HepG2 (cell line): ENCODE results near the gene SAPCD1. TPM values are rescaled to one million over a fixed set of nuclear protein-coding genes. Genes with fewer than 3 reads are reported as not detected.

Experiments used
- ASH2L ChIP-seq: fragments of 300-600, 200-600 bp; sonication (generic); IDR thresholded peaks from 2 replicates; pipeline ENCODE4 v1.7.0; 2017; ENCODE audit warnings: low read depth, mild to moderate bottlenecking, moderate library complexity, mixed read lengths, low read length; ENCODE audit not compliant: insufficient read length
- KAT2B ChIP-seq: fragments of 150-350 bp; IDR thresholded peaks from 2 replicates; pipeline ENCODE4 v1.6.1; 2014; ENCODE audit warnings: low read depth, low read length, borderline replicate concordance
- TOE1 ChIP-seq: sonication (generic); formaldehyde crosslinking; IDR thresholded peaks from 2 replicates; pipeline ENCODE4 v1.4.0; 2020; ENCODE audit warnings: mild to moderate bottlenecking, missing genetic modification reagents
- ZBTB26 ChIP-seq: IDR thresholded peaks from 2 replicates; pipeline ENCODE4 v1.6.1; 2016; ENCODE audit warnings: missing compliant biosample characterization, missing genetic modification reagents, borderline replicate concordance
- ZBTB3 ChIP-seq: sonication (generic); formaldehyde crosslinking; IDR thresholded peaks from 2 replicates; pipeline ENCODE4 v1.4.0; 2020; ENCODE audit warnings: low read depth, mild to moderate bottlenecking, moderate library complexity, missing genetic modification reagents, borderline replicate concordance
- ZBTB4 ChIP-seq: sonication (generic); formaldehyde crosslinking; IDR thresholded peaks from 2 replicates; pipeline ENCODE4 v1.4.0; 2020; ENCODE audit warnings: missing genetic modification reagents, mild to moderate bottlenecking, borderline replicate concordance
- ZBTB42 ChIP-seq: sonication (generic); formaldehyde crosslinking; IDR thresholded peaks from 2 replicates; pipeline ENCODE4 v1.5.0; 2020; ENCODE audit warnings: mild to moderate bottlenecking, missing genetic modification reagents
- ZFP41 ChIP-seq: sonication (generic); formaldehyde crosslinking; IDR thresholded peaks from 2 replicates; pipeline ENCODE4 v1.4.0; 2020; ENCODE audit warnings: mild to moderate bottlenecking, missing genetic modification reagents, borderline replicate concordance
- ZGPAT ChIP-seq: IDR thresholded peaks from 2 replicates; pipeline ENCODE4 v1.6.1; 2016; ENCODE audit warnings: mild to moderate bottlenecking
- ZNF230 ChIP-seq: sonication (generic); formaldehyde crosslinking; IDR thresholded peaks from 2 replicates; pipeline ENCODE4 v1.4.0; 2020; ENCODE audit warnings: mild to moderate bottlenecking, missing genetic modification reagents
- ZNF570 ChIP-seq: sonication (generic); formaldehyde crosslinking; IDR thresholded peaks from 2 replicates; pipeline ENCODE4 v1.4.0; 2020; ENCODE audit warnings: mild to moderate bottlenecking, missing genetic modification reagents, borderline replicate concordance
- ZNF577 ChIP-seq: sonication (generic); formaldehyde crosslinking; IDR thresholded peaks from 2 replicates; pipeline ENCODE4 v1.4.0; 2020; ENCODE audit warnings: mild to moderate bottlenecking, low read depth, missing genetic modification reagents, borderline replicate concordance
- polyA plus RNA-seq, 8 experiments: library from polyadenylated mRNA; depleted of rRNA in 3 of 8; stranded (reverse) in 7 of 8; unstranded in 1 of 8; fragments of >200 nt; fragmentation: Illumina TruSeq in 4 of 8; extraction: Trizol in 4 of 8; gene quantifications; 2 replicates each; pipeline versions ENCODE4 v1.2.1 to v1.2.3, GENCODE V29; 2011 to 2016; ENCODE audit warnings: low read depth in 4 of 8, missing spikeins in 1 of 8, mixed read lengths in 1 of 8; ENCODE audit not compliant: insufficient read depth in 1 of 8
- total RNA-seq, 5 experiments: library from RNA; depleted of rRNA; stranded (reverse); fragments of >200 nt; fragmentation: Illumina TruSeq; extraction: Trizol; gene quantifications; 2 replicates each; pipeline ENCODE4 v1.2.3, GENCODE V29; 2016; ENCODE audit warnings: low read depth in 1 of 5
- TF ChIP-seq, protein P1 (sequence below): sonication (generic); formaldehyde crosslinking; IDR thresholded peaks from 2 replicates; pipeline ENCODE4 v1.4.0; 2020; ENCODE audit warnings: mild to moderate bottlenecking, missing genetic modification reagents

Gene SAPCD1
- total and polyA plus RNA-seq, 2 of the 13 experiments (the other 11 are each of a cell fraction or from before 2014, with no cell fraction given): 2.5 to 3.9 TPM

DNA sequence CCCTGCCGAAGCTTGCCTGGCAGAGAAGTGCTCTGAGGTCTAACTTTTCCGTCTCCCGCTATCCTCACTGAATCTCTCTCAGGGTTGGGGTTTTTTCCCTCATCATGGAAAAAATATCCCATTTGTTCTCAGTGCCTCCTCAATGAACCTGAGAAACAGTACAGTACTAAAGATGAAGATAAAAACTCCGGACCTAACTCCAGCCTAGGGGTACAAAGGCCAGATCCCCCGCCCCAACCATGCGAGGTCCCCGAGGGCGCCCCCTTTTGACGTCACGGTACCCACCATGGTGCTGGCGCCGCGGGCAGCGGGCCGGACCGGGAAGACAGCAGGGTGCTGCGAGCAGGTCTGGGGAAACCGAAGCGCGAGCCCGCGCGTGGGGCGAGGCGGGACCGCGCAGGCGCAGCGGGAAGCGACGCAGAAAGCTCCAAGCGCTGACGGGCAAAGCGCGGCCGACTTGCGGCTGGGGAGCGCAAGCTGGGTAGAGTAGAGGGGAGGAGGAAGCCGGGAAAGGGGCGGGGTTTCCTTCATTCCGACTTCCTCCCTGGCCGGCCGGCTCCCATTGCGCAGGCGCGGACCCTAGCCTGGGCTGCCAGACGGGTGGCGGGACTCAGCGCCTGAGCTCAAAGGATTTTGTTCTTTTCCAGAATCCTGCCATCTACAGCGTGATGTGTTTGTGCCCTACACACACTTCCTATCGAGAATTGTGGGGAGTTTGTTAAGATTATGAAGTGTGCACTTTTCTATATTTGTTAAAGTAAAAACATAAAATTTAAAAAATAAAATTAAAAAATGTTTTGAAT, 44.2 kb downstream of the SAPCD1 start, which contains the start of gene LSM2 (continued):
- no peak for TF ChIP-seq TOE1 (CRISPR knock-in tag)
- TF ChIP-seq ZBTB26 (CRISPR knock-in tag): peak; percentile 62; the same call in 1 of the 2 replicates
- TF ChIP-seq ZNF230 (CRISPR knock-in tag): peak; percentile 93
- TF ChIP-seq, protein P1, sequence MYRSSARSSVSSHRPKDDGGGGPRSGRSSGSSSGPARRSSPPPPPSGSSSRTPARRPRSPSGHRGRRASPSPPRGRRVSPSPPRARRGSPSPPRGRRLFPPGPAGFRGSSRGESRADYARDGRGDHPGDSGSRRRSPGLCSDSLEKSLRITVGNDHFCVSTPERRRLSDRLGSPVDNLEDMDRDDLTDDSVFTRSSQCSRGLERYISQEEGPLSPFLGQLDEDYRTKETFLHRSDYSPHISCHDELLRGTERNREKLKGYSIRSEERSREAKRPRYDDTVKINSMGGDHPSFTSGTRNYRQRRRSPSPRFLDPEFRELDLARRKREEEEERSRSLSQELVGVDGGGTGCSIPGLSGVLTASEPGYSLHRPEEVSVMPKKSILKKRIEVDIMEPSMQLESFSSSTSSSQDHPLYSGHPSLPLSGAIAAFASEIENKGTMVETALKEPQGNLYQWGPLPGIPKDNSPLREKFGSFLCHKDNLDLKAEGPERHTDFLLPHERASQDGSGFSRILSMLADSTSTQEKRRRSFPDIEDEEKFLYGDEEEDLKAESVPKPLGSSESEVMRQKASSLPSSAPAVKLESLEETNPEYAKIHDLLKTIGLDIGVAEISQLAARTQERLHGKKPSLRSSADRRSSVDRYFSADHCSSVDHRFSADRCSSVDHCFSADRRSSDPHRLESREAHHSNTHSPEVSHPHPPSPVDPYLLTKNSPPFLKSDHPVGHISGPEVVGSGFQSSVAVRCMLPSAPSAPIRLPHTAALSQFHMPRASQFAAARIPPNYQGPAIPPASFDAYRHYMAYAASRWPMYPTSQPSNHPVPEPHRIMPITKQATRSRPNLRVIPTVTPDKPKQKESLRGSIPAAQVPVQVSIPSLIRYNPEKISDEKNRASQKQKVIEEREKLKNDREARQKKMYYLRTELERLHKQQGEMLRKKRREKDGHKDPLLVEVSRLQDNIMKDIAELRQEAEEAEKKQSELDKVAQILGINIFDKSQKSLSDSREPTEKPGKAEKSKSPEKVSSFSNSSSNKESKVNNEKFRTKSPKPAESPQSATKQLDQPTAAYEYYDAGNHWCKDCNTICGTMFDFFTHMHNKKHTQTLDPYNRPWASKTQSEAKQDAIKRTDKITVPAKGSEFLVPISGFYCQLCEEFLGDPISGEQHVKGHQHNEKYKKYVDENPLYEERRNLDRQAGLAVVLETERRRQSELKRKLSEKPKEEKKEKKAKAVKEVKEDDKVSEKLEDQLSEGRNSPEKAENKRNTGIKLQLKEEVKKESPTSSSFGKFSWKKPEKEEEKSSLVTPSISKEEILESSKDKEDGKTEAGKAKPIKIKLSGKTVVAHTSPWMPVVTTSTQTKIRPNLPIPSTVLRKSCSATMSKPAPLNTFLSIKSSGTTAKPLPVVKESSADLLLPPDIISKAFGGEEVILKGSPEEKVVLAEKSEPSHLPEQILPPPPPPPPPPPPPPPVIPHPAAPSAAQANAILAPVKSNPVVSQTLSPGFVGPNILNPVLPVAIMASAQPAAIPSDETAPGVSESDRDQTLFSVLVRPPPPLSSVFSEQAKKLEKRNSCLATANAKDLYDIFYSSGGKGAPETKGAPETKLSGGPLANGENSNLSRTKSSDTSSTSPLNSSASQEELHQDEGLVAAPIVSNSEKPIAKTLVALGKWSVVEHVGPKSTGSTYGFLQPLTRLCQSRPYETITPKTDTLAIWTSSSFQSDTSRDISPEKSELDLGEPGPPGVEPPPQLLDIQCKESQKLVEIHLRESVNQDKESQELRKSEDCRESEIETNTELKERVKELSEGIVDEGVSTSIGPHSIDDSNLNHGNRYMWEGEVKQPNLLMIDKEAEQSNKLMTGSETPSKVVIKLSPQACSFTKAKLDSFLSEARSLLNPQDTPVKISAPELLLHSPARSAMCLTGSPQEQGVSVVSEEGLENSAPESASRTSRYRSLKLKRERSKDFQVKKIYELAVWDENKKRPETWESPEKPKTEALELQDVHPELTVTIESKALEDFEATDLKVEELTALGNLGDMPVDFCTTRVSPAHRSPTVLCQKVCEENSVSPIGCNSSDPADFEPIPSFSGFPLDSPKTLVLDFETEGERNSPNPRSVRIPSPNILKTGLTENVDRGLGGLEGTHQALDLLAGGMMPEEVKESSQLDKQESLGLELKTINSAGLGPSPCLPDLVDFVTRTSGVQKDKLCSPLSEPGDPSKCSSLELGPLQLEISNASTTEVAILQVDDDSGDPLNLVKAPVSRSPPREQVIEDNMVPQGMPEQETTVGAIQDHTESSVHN (CRISPR knock-in tag): peak; percentile 84; the same call in 1 of the 2 replicates
- peak; percentile 97 for TF ChIP-seq ZGPAT (CRISPR knock-in tag)
- TF ChIP-seq KAT2B: no peak
- peak; percentile 97 for TF ChIP-seq ASH2L
- peak; percentile 94 for TF ChIP-seq ZBTB3 (CRISPR knock-in tag)
- TF ChIP-seq ZNF577 (CRISPR knock-in tag): no peak
- TF ChIP-seq ZBTB42: no peak
- no peak for TF ChIP-seq ZNF570 (CRISPR knock-in tag)
- no peak for TF ChIP-seq ZFP41
- no peak for TF ChIP-seq ZBTB4
